SK-N-MC (cell line): ENCODE results near the gene TTLL13.

Experiments
- EZH2 ChIP-seq: fragments of 200-600 bp; sonication (generic); IDR thresholded peaks from one replicate; pipeline ENCODE4 v1.6.1; 2017; ENCODE audit warnings: antibody characterized with exemption
- FOXP2 ChIP-seq: optimal IDR thresholded peaks from 2 replicates; pipeline ENCODE3; 2011; ENCODE audit warnings: mild to moderate bottlenecking, moderate library complexity; ENCODE audit not compliant: insufficient read depth; ENCODE audit errors: extremely low read length, control extremely low read depth
- POLR2AphosphoS5 ChIP-seq: IDR thresholded peaks from 2 replicates; pipeline ENCODE4 v1.6.1; 2012; ENCODE audit warnings: mild to moderate bottlenecking, low read depth, low read length, borderline replicate concordance

DNA sequence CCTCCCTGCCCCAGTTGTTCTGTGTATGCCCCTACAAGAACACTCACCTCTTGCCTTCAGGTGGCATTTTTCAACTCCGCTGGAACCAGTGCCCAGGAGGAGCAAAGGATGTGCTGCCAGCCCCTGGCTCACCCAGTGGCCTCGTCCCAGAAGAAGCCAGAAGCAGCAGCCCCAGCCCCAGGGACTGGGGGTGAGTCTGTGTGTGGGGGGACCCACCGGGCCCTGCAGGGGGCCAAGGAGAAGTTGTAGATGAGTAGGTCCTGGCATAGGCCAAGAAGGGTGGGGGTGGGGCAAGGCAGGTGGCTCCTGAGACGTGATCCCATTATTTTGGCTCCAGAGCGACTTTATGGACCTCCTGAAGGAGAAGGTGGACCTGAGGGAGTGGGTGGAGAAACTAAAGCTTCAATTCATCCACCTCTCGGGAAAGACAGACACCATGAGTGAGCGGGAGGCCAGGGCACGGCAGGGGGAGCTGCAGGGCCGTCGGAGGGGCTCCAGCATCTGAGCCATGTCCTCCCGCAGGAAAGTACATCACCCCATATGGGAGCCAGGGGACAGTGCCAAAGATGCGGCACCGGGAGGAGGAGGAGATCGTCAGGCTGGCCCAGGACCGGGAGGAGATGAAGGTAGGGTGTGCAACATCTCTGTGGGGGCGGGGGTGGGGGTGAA is 45.4 kb downstream of the TTLL13 start:
- TF ChIP-seq POLR2AphosphoS5, result no peak
- TF ChIP-seq EZH2, result no peak
- TF ChIP-seq FOXP2, result no peak
